Hepatic stellate cell (primary cell): ENCODE measurements around the gene DMD.

Source experiments
- DNase-seq: peaks from one replicate; pipeline ENCODE4 v3.0.0; 2011; ENCODE audit warnings: low spot score

DMD gene

GRCh38 chrX:31706466-31706865 lies 1504.9 kb downstream of the DMD start:
- DNase-seq = no peak

GRCh38 chrX:31705816-31706215 lies 1505.5 kb downstream of the DMD start:
- no peak for DNase-seq

- no peak for DNase-seq
These were observed 1506.4 kb downstream of the DMD start for GRCh38 chrX:31704938-31705337.

DNA sequence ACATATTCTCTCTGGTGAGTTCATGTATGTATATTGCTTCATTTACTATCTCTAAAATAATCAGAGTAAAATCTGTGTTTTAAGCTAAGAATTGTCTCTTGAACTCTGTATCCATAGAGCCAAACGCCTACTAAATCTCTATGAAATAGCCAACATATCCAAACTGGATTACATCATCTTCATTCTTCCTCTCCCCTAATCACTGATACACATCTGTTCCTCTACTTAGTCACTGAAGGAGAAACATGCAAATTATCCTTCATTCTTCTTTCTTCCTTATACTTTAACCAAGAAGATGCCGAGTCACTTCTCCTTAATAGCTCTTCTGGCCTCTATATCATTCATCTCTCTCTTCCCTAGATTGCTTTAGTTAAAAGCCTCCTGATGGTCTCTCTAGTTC lies 1509.1 kb downstream of the DMD start:
- DNase-seq = no peak

DNA sequence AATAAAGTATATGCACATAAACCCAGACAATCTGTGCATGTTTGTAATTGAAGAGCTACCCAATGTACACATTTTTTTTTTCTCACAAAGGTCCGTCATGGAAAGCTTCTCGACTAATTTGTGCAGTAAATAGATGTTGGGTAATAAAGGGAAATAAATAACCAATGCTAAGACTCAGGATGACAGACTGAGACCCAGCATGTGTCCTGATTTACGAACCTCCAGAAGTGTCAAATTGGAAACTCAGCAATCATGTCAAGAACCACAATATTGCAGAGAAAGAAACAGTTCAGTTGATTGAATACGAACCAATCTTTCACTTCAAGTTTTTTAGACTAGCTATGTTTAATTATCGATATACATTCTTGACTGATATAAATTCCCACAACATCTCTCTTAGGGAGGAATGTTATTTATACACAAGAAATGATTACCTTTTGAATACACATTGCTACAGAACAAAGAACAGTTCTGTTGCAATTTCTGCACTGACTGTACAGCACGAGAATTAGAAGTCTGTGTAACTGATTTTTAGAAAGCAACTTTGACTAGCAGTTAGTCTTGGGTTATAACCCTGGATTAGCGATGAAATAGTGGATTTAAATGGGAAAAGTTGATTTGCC lies 1513.9 kb downstream of the DMD start:
- DNase-seq = no peak

DNA sequence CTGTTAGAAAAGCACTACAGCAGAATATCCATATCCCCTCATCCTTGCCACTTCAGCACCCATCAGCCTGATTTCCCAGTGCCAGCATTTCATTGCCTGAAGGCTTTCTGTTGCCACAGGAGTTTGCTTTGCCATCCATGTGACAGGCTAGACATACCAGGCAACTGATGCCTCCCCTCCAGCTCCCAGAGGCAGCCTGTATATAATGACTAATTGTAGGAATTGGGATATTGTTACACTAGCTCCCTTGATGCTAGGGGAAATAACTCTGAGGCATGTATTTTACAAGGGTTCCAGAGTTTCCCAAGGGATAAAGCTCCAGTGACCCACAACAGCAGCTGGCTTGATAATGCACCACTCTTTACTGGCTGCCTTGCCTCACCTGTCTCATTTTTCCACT lies 1531.5 kb downstream of the DMD start:
- DNase-seq = no peak

DNA sequence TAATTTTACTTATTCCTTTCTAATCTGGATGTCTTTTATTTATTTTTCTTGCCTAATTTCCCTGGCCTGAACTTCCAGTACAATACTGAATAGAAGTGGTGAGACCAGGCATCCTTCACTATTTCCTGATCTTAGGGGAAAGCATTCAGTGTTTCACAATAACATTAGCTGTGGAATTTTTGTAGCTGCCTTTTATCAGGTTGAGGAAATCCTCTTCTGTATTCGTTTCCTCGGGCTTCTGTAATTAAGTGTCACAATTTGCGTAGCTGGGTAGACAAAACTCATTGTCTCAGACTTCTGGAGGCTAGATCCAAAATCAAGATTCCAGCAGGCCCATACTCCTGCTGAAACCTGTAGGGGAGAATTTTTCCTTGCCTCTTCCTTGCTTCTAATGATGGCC lies 1541.1 kb downstream of the DMD start:
- no peak for DNase-seq

DNA sequence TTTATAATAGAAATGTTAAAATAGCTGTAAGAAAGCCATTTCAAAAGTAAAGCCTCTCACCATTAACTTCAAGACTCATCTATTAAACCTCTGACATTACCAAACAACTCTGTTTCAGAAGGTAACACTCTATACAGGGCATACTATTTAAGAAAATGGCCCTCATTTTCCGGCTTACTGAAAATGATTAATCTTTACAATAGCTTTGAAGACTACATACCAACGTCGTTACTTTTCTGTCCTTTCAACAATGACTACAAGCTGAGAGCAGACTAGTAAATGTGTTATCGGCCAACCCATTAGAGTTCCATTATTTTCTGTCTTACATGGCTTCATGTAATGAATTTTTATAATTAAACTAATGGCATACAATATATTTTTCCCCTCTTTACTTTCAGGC lies 1545.9 kb downstream of the DMD start:
- DNase-seq = no peak

DNA sequence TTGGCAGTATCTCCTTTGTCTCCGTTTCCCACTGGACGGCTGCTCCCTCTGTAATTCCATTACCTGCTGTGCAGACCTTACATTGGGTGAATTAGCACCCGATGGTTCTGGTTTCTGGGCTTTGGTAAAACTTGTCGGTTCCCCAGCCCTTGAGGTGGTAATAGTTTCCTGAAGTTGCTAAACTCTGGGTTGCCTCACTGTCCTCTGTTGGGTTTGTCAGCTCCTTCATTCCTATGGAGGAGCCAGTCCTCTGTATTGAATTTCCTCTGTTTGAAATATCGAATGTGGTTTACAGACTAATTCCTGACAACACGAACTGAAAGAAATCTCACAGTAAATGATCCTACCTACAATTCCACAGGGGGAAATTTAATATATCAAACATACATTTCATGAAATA lies 1548.2 kb downstream of the DMD start:
- DNase-seq = no peak

DNA sequence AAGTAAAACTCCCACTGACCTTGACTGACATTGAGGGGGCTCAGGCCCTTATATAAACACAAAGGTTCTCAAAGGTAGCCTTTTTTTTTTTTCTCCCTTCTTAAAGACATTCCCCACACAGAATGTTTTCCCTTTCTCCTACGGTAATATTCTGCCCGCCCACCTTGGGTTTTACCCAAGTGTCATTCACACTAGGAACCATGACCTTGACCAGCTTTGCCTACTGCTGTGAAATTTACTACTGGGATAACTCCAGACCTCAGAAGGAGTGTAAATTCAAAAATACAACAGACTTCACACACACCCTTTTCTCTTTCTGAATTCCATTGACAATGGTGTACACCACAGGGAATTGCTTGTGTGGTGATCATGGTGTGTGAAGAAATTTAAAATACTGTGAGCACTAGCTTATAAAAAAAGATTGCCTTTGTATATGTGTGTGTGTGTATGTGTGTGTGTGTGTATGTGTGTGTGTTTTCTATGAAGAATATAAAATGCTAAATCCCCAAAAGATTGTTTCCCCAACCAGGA lies 1550.0 kb downstream of the DMD start:
- no peak for DNase-seq

GRCh38 chrX:31658360-31658759 lies 1553.0 kb downstream of the DMD start:
- DNase-seq = peak; percentile 1

GRCh38 chrX:31656013-31656412 lies 1555.3 kb downstream of the DMD start:
- DNase-seq = no peak

GRCh38 chrX:31653422-31653821 lies 1557.9 kb downstream of the DMD start:
- no peak for DNase-seq

DNA sequence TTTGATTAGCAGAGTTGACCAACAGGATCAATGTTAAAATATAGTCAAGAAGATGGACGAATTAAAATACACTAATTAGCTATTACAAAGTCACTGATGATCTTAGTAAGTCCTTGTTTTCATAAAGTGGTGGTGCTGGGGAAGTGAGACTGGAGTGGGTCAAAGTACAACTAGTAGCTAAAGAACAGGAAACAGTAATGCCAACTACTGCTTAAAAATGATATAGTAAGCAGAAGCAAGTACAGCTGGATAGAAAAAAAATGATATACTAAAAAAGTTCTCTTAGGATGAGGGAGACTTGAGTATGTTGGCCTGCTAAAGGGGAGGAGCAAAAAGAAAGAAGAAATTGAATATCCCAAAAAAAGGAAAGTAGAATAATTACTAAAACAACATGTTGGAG lies 1558.7 kb downstream of the DMD start:
- no peak for DNase-seq

DNA sequence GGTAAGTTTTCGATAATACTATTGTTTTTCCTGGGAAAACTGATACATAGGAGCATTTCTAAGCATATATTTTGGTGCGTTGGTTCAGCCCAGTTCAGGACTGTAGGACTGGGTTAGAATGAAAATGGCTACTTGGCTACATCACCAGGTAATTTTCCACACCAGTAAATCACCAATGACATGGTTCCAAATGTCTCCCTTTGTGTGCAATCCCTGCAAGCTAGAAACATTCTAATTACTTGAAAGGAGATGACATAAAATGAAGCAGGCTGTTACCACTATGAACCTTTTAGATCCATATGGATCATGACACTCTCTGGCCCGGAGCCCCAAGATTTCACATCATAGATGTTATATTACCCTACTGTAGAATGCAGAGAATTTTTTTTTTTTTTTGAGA lies 1562.1 kb downstream of the DMD start:
- DNase-seq = no peak

DNA sequence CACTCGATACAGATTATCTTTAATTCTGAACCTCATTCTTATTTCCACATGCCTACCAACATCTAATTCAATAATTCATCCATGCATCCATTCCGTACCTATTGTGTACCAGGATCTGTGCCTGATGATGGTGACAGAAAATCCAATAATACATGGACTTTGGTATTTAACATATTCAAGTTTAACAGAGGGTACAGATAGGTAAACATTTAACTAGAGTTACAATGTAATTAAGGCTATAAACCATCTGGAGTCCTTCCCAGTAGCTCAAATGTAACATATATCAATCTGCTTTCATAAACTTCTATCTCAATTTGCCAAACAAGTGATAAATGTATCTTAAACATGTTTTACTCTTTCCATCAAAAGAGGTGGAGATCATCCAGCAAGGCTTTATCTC lies 1578.0 kb downstream of the DMD start:
- DNase-seq = no peak

GRCh38 chrX:31629195-31629594 lies 1582.2 kb downstream of the DMD start:
- DNase-seq = no peak

DNA sequence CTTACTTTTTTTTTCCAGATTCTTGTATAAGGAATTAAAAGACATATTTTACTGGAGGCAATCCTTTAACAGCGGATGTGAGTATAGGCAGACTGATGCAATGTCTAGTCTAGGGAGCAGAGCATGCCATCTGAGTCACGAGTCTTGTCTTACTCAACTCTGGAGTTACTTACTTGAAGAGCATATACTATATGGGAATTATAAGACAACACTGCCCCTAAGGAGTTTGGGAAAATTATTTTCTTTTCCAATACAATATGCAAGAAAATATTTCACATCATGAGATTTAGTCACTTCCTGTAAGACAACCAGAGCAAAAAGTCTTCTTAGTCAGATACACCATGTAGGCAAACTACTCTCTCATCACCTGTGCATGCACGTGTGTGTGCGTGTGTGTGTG lies 1602.2 kb downstream of the DMD start:
- DNase-seq = peak; percentile 12

GRCh38 chrX:31608638-31609037 lies 1602.7 kb downstream of the DMD start:
- no peak for DNase-seq

DNA sequence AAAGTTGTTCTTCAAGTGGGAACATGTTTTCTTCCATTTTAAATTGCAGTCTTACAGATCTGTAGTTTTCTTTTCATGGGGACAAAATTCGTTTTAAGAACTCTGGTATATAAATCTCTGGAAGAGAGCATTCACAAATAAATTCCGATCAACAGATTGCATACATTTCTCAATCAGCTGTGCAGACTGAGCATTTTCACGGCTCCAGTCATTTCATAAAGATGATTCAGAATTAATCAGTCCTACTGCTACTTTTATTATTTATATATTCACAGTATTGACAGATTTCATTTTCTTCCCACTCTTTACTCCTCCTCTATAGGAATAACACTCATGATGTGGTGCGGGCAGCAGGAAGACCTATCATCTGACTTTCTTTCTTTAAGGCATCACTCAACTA lies 1604.6 kb downstream of the DMD start:
- no peak for DNase-seq

GRCh38 chrX:31604629-31605221 lies 1606.6 kb downstream of the DMD start:
- DNase-seq = no peak

DNA sequence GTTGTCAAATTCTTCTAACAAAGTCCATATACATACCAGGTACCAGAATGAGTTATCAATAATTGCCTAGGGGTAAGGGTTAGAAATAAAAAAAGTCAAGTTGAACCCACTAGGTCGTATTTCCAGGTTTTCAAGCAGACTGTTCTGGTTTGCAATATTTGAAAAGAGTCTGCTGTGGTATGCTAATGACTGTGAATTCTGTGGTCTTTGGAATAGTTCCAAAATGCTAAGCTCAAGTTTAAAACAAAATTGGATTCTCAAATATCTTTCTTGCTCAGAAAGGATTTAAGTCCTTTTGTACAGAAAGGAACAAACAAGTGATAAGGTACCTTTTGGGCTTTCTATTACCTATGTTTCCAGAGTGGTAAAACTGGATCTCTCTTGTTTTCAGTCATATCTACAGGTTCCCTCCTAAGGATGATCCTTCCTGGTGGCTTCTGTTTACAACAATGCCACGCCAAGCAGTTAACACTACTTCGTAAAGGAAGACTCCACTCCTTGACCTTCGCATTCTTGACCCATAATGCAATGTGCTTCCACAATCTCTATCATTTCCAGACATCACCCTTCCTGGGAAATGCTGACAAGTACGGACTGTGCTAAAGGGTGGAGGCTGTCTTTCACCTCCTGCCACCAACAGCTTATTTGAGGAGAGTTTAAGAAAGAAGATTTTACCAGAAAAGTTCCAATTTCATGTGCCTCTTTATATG lies 1607.8 kb downstream of the DMD start:
- DNase-seq = no peak

GRCh38 chrX:31600823-31601222 lies 1610.5 kb downstream of the DMD start:
- DNase-seq = no peak

- DNase-seq = no peak
These were observed 1618.0 kb downstream of the DMD start for GRCh38 chrX:31593353-31593752.
